GM19397 (cell line): ENCODE data around the gene OAS3.
"Not testable (repeated sequence)": the region's sequence is repeated elsewhere in the genome, so short reads cannot be mapped to it uniquely, and the experiment has no call there.

Source experiments
- ATAC-seq: cut with Tn5 transposase; IDR thresholded peaks from one replicate; pipeline ENCODE4 v1.9.1; 2021; ENCODE audit warnings: mild to moderate bottlenecking, moderate library complexity; ENCODE audit not compliant: unreplicated experiment

Gene OAS3

DNA sequence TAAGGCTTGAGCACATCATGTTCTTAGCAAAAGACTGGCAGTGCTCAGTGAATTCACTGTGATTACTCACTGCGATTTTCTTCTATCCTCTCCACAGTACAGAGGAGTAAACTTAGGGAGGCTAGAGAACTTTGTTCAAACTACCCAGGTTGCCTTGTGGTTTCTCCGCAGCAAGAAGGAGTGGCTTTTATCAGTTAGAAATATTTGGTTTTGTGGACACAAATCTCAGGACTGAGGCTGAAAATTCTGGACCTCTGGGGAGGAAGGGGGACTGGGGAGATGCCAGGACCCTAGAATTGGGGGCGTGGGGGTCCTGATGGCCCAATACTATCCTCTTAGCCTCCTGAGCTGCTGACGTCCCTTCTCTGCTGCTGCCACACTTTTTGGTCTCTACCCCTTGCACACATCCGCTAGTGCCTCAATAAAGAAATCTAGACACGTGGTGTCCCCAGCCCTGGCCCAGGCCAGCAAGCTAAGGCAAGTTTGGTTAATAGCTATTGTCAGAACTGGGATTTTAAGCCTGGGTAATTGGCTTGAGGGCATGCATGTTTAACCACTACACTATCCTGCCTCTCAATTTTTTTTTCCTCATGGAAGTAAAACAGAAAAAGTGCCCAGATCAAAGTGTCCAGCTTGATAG lies 40.9 kb downstream of the OAS3 start:
- peak; percentile 39 for ATAC-seq

DNA sequence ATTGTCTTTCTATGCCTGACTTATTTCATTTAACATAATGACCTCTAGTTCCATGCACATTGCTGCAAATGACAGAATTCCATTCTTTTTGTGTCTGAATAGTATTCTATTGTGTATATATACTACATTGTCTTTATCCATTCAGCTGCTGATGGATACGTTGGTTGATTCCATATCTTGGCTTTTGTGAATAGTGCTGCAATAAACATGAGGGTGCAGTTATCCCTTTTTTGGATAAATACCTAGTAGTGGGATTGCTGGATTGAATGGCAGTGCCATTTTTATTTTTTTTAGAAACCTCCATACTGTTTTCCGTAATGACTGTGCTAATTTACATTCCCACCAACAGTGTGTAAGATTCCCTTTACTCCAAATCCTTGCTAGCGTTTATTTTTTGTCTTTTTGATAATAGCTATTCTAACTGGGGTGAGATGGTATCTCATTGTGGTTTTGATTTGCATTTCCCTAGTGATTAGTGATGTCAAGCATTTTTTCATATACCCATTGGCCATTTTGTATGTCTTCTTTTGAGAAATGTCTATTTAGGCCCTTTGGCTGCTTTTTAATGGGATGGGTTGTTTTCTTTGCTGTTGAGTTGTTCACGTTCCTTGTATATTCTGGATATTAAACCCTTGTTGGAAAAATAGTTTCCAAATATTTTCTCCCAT lies 42.4 kb downstream of the OAS3 start:
- no peak for ATAC-seq

DNA sequence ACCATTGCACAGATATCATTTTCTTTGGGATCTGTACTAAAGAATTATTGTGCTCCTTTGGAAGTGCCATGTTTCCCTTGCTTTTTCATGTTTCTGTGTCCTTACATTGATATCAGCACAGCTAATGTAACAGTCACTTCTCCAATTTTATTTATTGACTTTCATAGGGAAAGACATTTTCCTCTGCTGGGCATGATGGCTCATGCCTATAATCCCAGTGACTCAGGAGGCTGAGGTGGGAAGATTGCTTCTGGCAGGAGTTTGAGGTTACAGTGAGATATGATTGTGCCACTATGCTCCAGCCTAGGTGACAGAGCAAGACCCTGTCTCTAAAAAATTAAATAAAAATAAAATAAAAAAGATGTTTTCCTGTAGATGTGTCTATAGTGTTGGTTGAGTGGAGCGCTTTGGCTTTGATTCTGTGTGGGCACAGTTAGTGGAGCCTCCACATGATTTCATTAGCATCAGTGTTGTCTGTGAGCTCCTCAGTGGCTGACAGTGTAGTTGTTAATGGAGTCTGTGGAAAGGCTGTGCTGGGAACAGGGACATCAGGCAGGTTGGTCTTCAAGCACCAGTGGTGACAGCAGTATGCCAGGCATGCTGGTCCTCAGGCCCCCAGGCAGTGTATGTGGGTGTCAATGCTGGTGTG lies 47.5 kb downstream of the OAS3 start:
- ATAC-seq = no peak

DNA sequence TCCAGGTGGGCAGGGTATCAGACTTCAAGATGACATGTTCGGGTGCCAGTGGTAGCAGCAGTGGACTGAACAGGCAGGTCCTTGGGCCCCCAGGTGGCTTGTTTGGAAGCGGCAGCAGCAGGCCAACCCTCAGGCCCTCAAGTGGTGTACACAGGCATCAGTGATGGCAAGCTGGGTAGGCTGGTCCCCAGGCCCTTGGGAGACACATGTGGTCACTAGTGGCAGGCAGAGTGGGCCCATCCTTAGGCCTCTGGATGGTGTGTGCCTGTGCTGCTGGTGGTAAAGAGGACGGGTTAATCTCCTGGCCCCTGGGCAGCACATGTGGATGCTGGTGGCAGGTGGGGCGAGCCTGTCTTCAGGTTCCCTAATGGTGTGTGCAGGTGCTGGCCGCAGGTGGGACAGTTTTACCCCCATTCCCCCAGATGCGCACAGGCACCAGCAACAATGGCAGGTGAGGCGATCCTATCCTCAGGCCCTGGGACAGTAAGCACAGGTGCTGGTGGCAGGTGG lies 48.1 kb downstream of the OAS3 start:
- no peak for ATAC-seq

DNA sequence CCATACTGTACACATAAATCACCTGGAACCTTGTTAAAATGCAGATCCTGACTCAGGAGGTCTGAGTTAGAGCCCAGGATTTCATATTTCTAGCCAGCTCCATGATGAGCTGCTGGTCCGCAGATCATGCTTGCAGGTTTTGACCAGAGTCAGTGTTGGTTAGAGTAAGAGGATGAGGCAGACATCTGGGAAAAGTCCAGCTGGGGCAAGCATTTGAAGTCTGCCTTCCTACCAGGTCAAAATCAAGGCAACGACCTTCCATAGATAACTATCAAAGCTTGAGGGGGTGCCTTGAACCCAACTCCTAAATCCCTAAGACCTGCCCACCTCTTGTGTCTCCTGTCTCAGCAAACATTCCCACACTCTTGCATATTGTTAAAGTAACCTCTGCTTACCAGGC lies 49.3 kb downstream of the OAS3 start:
- ATAC-seq = no peak

DNA sequence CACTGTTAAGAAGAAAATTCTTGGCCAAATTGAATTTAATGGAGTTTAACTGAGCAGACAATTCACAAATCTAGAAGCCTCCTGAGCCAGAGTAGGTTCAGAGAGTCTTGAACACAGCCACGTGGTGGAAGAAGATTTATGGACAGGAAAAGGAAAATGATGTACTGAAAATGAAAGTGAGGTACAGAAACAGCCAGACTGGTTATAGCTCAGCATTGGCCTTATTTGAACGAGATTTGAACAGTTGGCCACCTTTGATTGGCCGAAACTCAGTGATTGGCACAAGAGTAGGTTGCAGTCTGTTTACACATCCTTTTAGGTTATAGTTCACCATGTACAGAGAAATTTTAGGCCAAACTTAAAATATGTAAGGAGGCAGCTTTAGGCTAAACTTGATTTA lies 50.0 kb downstream of the OAS3 start:
- ATAC-seq = no peak

DNA sequence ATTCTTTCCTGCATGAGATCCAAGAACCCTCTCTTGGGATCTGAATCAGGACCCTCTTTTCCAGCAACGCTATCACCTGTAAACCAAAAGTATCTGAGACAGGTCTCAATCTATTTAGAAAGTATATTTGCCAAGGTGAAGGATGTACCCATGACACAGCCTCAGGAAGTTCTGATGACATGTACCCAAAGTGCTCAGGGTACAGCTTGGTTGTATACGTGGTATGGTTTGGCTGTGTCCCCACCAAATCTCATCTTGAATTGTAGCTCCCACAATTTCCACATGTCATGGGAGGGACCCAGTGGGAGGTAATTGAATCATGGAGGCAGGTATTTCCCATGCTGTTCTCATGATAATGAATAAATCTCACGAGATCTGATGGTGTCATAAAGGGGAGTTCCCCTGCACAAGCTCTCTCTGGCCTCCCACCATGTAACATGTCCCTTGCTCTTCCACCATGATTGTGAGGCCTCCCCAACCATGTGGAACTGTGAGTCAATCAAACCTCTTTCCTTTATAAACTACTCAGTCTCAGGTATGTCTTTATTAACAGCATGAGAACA lies 50.6 kb downstream of the OAS3 start:
- ATAC-seq = not testable (repeated sequence)

DNA sequence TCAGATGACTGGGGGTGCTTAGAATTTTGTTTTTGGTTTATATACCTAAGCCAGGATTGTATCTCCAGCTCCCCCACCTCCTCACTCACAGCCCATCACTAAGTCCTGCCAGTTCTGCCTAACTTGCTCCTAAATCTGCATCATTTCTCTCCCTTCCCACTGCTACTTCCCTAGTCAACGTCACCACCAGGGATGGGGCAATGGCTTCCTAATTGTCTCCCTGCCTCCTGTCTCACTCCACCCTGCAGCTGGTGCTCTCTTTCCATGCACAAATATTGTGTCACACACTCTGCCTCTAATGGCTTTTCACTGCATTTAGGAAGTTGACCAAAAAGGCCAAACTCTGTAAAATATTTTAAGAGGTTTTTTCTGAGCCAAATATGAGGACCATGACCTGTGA lies 51.5 kb downstream of the OAS3 start:
- no peak for ATAC-seq

DNA sequence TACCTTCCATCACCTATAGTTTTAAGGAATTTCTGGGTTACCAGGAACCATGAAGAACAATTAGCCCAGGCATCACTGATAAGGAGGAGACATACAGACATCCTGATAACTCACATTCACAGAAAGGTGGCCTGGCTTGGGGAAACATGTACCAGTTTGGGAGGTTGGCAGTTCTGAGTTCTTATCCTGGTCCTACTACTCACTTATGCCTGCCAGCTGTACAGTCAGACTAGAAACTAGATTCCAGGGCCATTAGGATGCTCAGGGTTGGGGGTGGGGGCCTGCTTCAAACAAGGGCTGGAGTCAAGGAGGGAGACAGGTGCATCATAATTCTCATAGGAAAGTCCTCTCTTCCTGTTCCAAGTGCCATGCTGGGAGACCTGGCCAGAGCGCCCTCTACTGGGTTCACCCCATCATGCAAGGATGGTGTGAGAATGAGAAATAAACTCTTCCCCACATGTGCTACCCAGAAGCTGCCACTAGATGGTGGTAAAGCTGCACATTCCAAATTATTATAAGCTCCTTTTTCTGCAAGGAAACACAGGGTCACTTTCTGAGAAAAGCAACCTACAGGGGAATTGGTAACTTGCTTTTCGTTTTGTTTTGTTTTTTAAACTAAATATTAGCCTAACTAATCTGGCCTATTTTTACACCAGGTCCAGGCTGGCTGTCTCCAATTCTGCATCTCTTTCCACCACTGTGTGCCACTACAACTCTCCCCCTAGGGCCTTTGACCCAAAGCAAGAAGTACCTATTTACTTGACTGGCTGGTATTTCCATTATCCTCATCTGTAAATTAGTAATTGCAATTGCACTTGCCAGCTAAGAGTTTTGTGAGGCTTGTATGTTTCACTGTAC lies 54.5 kb downstream of the OAS3 start:
- ATAC-seq = no peak

DNA sequence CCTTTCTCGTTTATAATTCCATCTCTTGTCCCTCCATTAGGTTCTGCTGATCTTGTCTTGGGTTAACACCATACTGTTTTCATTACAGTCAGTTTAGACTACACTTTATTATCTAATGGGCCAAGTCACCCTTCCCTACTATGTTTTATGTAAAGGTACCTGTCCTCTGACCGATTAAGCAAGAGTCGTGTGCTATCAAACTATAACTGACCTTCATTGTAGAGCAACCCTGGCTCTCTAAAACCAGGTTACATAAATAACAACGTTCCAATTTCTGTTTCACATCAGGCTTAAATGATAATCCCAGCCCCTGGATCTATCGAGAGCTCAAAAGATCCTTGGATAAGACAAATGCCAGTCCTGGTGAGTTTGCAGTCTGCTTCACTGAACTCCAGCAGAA lies 56.7 kb downstream of the OAS3 start:
- no peak for ATAC-seq

DNA sequence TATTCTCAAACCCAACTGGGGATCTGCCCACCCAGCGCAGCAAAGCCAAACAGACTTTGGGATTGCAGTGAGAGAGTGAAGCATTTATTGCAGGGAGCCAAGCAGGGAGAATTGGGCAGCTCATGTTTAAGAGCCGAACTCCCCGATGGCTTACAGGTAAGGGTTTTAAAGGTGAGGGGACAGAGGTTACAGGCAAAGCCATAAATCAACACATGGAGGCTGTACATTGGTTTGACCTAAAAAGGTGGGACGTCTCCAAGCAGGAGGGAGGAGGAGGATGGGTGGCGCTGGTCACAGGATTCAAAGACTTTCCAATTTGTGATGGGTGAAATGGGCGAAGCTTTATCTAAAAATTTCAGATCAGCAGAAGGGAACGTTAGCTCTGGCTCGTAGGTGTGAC lies 58.2 kb downstream of the OAS3 start:
- no peak for ATAC-seq

DNA sequence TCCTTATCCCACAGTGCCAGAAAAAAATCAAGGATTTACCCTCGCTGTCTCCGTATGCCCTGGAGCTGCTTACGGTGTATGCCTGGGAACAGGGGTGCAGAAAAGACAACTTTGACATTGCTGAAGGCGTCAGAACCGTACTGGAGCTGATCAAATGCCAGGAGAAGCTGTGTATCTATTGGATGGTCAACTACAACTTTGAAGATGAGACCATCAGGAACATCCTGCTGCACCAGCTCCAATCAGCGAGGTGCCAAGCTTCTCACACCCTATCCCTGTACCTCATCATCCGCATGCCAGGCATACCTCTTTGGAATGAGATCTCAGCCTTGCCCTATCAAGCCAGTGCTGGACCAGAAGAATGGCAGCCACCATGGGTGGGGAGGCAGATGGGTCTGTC lies 59.2 kb downstream of the OAS3 start:
- ATAC-seq = no peak

DNA sequence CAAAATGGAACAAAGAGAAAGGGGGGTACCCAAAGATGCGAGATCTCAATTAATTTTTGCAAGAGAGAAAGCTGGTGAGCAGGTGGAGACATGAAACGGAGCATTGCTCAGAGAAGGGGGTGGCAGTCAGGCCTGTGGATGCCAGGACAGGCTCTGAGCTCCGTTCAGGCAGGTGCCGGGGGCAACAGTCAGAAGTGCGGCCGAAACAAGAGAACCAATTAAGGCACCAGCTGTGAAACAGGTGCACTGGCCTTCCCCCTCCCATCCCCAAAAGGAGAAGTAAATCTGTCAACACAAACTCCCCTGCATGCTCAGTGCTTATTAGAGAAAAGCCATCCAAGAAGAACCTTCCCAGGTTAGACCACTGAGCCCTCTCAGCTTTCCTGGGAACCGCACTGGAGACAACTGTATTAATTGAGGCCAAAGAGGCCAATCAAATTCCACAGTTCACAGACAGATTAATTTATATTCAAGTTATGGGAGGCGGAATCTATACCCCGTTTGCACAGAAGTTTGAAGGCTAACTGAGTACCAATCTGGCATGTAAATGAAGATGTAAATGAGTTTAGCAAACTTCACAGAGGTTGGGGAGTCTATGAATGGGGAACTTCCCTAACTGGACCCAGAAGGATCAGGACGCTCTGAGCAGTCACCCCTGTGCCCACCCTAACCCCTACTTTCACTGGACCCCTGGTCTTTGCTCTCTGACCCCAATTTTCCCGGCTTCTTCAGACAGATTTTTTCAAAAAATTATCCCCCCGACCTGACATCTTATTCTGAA lies 60.9 kb downstream of the OAS3 start:
- ATAC-seq = peak; percentile 70

DNA sequence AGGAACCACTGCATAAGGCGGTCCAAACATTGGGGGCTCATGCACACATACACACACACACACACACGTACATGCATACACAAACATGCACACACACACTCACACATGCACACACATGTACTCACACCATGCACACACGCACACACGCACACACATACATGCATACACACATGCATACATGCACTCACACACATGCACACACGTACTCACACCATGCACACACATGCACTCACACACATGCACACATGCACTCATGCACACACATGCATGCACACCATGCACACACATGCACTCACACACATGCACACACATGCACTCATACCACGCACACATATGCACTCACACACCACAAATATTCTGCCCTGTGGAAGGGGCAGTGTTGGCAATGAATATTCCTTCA lies 62.2 kb downstream of the OAS3 start:
- no peak for ATAC-seq

DNA sequence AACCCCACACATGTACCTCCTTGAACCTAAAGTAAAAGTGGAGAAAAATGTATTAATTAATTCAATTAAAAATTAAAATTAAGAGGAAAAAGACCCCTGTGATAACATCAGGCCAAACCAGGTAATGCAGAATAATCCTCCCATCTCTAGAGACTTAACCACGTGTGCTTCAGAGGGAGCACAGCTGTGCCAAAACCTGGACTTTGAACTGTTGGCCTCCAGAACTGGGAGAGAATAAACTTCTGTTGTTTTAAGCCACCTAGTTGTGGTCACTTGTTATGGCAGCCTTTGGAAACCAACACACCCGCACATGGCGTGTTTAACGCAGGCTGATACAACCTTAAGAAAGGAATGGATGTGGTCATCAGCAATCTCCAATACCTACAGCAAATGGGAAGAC lies 63.9 kb downstream of the OAS3 start:
- ATAC-seq = no peak

DNA sequence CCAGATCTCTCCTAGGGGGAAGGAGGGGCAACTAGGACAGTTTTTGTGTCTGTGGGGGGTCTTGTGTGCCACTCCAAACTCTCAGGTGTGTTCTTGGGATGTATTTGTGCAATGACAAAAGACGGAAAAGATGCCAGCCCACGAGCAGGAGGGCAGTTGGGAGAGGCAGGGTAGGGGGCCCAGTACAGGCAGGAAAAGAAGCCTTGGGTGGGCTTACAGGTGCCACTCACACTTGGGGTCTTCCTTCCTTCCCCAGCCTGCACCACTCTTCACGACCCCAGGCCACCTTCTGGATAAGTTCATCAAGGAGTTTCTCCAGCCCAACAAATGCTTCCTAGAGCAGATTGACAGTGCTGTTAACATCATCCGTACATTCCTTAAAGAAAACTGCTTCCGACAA lies 64.4 kb downstream of the OAS3 start:
- ATAC-seq = no peak

DNA sequence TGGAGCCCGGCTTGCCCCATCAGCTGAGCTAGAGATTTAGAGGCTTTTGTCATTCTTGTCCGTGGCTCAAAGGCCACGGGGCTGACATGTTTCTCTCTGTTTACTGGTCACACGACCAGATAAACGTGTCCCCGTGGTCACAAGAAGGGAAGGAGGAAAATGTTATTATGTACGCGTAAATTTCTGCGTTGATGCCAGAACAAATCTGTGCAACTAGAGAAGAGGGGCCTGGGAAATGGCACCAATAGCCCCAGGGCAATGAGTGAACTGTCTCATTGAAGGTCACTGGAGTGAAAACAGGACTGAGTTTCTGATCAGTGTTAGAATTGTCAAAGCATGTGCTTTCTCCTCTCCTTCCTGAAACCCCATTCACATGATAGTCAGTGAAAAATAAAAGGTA lies 65.4 kb downstream of the OAS3 start:
- ATAC-seq = no peak

DNA sequence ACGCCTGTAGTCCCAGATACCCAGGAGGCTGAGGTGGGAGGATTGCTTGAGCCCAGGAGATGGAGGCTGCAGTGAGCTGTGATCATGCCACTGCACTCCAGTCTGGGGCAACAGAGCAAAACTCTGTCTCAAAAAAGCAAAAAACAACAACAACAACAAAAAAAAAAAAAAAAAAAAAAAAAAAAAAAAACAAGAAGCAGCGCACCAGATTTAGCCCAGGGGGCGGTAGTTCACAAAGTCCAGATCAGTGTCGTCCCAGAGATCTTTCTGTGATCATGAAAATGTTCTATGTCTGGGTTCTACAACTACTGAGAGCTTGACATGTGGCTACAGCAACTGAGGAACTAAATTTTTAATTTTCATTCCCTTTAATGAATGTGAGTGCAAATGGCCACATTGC lies 67.5 kb downstream of the OAS3 start:
- ATAC-seq = no peak

DNA sequence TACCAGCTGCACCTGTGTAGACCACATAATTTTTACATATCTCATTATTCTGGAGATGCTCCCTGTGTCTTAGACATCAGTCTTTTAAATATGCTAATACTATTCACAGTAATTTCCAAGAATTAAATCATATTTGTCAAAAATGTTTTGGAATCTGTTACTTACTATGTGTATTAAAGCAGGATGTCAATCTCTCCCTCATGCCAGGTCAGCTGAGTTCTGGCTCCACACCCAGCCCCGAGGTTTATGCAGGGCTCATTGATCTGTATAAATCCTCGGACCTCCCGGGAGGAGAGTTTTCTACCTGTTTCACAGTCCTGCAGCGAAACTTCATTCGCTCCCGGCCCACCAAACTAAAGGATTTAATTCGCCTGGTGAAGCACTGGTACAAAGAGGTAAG lies 67.9 kb downstream of the OAS3 start:
- no peak for ATAC-seq

DNA sequence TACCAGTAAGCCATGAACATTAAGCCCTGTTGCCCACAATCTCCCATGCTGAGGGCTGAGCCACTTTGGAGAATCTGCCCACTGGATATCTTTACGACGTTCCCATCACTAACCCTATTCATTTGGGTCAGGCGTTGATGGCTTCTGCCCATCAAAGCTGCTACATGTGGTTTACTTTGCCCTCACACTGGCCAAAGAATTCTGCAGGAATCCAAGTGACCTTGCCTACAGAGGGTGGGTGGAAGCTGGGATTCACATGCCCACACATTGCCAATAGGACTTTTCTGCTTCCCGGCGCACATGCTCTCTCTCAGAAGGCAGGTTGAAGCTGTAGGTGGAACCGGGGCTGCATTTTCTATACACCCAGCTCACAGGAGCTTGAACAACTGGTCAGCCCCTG lies 68.4 kb downstream of the OAS3 start:
- no peak for ATAC-seq
